Fibroblast of peridontal ligament (primary cell): ENCODE data around the gene C20orf141.
A peak's percentile ranks its signal among the peaks of the same experiment; 100 is the strongest.
"Not testable (repeated sequence)": the region's sequence is repeated elsewhere in the genome, so short reads cannot be mapped to it uniquely, and the experiment has no call there.

ENCODE experiments used
- DNase-seq: peaks from one replicate; pipeline ENCODE4 v3.0.0-alpha.2; 2010; ENCODE audit errors: extremely low read depth

Gene C20orf141

DNA sequence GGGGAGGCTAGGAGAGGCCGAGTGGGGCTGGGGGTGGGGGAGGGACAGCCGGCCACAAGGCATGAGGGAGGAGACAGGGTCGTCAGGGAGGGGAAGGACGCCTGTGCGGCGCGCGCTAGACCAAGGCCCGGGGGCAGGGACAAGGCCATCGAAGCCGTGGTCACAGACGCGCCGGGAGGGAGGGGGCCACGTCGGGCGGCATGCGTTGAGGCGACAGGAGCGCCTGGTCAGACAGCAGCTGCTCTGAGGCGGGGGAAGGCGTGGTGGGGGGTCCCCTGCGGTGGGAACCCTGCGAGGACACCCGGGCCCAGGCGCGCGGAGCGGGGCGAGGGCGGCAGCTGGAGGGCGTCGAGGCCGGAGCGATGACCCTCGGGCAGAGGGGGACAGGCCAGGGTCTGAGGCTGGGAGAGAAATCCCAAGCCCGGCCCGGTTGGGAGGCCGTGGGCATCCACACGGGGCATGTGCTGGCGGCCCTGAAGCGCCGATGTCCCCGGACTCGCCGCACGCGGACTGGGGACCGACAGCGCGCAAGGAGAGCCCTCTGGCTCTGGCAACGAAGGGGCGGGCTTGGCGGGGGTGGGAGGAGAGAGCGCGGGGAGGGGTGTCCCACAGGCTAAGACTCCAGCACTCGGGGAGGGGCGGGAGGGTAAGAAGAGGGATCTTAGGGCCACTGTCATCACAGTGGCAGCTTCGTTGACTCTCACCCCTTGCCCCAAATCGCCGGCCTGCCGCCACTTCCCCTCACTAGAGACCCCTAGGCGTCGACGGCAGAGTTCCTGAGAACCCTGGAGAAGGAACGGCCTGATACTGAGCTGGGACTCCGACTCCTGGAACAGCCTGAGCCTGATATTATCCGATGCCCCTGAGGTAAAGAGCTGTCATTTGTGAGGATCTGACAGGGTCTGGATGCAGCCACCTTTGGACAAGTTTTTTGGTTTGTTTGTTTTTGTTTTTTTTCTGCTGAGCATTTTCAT, 6.4 kb downstream of the C20orf141 start:
- no peak for DNase-seq

DNA sequence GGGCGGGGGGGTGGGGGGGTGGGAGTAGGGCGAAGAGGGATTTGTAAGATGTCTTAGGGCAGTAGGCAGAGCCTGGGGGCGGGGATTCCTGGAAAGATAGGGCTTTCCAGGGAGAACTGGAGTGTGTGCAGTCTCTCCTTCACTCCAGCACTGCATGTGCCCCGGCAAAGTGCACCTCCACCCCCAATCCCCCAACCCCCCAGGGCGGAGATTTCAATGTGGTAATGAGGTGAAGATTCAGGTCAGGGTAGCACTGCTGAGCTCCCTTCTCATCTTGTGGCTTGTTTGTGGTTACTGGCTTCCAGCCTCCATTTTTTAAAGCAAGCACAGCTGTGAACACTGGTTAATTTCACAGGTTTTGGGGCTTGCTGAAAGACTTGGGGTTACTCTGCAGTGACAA, 7.3 kb downstream of the C20orf141 start:
- peak; percentile 65 for DNase-seq

DNA sequence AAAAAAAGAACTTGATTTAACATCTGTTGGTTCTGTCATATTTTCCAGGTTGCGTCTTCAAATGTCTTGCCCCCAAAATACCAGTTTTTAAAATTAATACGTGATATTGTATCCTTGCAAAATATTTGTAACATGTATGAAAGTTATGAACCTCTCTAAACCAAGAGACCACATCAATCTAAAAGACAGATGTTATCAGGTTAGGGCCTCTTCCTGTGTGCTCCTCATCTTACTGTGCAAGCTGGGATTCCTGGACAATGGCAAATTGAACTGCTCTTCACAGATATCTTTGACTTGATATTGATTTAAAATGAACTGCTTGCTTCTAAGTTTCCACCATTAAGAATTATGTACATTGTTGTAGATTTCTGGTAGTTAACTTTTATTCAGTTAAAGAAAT, 11.0 kb downstream of the C20orf141 start:
- no peak for DNase-seq

DNA sequence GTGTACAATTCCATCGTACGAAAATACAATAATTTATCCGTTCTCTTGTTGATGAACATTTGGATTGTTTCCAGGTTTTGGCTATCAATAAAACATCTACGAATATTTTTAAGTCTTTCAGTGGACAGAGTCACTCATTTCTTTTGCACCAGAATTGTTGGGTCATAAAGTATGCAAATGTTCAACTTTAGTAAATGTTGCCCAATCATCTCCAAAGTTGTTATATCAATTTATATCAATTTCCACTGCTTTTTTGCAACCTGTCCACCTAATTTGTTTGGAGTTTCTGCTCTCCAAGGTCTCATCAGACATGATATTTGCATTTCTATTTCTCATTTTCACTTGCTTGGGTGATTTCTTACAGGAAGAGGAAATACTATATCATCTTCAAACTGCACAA, 11.9 kb downstream of the C20orf141 start:
- DNase-seq = no peak

DNA sequence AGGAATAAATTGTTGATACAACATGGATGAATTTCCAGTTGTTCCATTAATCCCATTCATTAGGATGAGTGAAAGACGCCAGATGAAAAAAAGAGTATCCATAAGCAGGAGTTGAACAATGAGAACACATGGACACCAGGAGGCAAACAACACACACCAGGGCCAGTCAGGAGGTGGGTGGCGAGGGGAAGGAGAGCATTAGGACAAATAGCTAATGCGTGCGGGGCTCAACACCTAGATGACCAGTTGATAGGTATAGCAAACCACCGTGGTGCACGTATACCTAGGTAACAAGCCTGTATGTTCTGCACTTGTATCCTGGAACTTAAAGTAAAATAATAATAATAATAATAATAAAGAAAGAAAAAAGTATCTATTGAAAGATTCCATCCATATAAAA, 14.6 kb downstream of the C20orf141 start:
- no peak for DNase-seq

- DNase-seq = not testable (repeated sequence)
These were observed 16.4 kb downstream of the C20orf141 start for GRCh38 chr20:2831206-2831605.

DNA sequence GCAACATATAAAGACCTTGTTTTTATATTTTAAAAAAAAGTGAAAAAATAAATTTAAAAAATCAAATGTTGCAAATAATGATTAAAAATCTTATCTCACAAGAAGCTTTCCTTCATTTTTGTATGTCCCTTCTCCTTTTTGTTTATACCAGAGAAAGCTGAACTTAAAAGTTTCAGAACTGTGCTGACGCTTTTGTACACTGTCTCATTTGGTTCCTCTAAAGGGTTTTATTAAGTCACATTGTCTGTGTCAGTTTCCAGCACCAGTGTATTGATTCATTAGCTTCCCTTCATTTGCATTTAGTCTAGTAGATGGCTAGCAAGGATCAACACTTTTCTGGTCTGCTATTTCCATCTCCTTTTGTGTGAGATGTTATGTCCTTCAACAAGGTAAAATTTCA, 19.0 kb downstream of the C20orf141 start:
- DNase-seq = no peak

DNA sequence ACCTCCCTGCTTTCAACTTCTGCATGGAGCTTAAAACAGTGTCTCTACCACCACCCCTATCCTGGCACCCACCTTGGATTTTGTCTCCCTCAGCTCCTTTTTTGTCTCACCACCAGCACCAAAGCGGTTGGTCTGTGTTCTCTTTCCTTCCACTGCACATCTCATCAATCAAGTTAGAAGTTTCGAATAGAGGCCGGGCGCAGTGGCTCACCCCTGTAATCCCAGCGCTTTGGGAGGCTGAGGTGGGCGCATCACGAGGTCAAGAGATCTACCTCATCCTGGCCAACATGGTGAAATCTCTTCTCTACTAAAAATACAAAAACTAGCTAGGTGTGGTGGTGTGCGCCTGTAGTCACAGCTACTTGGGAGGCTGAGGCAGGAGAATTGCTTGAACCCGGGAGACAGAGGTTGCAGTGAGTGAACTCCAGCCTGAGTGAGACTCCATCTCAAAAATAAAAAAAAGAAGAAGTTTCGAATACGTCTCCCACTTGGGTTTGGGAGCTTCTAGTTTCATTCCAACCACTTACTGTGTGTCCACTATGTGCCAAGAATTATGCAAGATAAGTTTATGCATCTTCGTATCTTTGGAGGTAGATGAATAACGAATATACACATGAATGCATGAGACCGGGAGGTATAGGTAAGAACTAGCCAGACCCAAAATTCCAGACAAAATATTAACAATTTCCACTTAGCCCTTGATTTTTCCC, 19.8 kb downstream of the C20orf141 start:
- no peak for DNase-seq

DNA sequence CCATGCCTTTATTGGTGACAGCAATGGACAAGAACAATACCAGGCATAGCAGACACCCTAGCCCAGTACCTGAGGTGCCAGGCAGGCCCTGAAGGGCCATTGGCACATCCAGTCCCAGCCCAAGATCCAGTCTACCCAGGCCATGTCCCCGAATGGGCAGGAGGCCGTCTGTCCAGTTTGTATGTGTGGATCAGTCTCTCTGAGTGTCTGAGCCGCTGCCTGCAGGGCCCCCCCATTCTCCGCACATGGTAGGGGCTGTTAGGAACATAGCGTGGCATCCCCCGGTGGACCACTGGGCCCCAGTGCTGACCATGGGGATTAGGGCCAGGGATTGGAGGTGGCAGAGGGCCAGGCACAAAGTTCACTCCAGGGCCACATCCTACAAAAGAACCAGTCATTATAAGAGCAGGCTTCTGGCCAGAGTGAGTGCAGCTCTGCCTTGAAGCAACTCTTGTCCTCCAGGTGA, 20.6 kb downstream of the C20orf141 start:
- DNase-seq = no peak

DNA sequence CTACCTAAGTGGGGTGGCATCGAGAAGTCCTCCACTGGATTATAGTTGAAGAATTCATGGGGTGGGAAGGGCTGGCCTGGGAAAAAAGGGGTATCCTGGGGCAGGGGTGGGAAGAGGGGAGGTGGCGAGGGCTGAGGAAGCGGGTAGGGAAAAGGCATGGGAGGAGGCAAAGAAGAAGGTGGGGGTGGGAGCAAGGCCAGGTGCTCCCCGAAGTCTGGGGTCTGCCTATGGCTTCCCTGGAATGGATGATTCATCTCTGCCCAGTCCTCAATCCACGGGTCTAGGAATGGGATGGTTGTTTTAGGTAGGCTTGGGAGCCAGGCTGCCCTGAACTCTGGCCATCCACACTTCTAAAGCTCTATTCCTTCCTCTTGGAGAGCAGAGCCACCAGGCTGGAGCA, 21.2 kb downstream of the C20orf141 start:
- DNase-seq = no peak

DNA sequence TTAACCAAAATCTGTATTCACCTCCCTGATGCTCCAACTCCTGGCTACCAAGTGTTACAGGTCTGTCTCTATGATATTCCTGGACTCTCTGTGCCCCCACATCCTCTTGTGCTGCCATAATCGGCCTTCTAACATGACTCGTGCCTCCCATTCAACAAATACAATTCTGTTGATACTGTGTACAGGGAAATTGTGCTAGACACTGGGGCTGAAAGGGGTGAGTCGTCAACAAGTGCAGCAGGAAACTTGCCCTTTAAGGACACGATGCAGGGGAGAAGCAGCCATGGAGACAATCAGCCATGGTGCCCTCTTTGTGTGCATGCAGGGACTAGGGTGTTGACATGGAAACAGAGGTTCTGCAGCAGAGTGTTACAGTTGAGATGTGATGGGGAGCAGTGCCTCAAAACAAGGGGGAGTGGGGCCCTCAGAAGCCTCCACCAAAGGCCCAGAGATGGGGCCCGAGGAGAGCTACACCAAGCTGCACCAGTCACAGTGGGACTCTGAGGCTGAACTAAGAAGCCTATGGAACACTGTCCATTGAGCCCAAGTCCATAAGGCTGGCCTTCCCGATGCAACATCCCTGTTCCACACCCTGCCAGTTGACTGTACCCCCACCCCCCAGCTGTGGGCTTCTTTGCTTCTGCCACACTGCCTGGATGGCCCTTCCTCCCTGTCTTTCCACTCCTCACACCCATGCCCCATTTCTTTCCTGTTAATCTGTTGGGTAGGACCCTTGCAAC, 22.6 kb downstream of the C20orf141 start:
- no peak for DNase-seq

DNA sequence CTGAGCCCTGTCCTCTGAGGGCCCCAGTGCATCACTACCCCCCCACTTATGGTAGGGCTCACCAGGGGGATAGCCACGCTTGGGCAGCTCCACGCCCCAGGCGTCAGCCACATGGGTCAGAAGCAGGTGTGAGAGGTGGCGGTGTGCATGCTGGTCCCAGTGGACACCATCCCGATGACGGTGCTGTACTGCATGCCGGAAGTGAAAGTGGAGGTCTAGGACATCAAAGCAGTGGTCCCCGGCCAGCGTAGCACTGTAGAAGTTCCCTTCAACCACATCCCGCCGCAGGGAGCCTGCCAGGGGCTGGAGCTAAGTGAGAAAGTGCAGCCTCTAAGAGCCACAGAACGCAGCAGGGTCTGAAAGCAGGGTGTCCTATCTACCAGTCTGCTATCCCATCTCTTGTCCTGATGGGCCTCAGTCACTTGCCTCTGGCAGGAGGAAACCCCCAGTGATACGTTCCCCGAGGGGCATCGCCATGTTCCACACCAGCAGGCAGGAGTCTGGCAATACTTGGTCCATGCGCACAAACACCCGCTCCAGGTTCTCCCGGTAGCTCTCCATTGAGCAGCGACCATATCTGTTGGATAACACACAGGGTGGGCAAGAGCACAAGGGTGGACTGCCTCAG, 23.5 kb downstream of the C20orf141 start:
- DNase-seq = no peak

DNA sequence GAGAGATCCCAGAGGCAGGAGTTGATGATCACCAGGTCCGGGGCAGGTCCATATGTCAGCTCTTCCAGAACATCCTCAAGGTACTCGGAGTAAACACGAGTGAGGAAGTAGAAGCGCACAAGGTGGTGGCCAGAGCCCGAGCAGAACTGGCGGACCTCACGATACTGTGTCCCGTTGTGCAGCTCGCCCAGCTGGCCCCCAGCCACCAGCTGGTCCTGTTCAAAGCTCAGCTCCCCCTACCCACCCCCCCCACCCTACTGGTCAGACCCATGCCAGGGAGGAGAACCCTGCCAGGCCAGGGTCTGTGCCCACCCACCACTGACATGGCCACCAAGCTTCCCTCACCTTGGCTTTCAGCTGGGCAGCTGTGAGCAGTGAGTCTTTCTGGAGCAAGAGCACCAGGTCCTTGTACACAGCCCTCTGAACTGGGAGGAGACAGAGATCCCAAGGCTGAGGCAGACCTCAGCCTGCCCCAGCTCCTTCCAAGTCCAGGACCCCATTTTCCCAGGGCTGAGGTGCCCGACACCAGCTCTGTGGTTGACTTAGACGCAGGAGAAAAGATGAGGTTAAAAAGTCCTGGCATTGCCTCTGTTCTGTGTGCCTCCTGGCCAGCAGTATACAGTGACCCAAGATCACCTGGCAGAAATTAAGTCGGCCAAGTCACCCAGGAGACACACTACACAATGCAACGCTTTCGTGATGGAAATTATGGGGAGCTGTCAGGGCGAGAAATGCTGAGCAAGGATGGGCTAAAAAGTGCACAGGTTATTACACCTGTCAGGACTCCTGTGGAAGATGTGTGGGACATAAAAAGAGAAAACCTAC, 24.3 kb downstream of the C20orf141 start:
- no peak for DNase-seq

GRCh38 chr20:2839732-2840137, 24.9 kb downstream of the C20orf141 start:
- DNase-seq = no peak

DNA sequence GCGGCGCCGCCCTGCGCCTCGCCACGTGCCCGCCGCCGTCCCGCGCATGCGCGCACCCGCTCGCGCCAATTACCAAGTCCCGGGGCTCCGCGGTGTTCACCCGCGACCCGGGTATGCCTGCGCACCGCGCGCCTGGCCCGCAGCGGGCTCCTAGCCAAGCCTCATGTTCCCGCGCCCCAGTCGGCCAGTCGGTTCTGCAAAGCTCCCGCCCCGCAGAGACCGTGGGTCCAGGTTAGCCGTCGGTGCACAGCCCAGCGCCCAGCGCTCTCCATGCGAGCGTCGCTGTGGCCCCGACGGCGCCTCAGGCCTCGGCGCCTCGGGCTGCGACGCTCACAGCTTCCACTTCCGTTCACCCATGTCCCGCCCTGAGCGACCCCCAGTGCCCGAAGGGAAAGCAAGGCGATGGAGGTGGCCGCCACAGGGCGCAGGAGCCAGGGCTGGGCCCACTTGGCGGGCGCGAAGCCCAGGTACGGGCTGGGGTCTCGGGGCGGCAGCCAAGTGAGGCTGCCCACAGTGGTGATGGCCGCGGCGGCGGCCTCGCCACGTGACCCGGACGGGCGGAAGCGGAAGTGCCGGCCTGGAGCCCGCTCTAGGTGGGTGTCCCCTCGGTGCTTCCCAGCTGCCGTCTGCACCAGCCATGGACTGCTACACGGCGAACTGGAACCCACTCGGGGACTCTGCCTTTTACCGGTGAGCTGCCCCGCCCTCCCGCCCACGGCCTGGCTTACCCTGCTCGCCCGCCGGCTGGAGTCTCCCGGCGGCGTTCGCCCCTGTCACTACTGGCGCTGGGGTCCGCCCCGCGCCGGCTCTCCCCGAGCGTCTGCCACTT, 25.6 kb downstream of the C20orf141 start, which contains the start of the genes PCED1A and VPS16:
Gene PCED1A (minus strand): TSS at position 518 of the 829 bp plus-strand sequence. CDS start 743 bp downstream, outside the sequence.
Gene VPS16 (plus strand): TSS at position 608 of the 829 bp plus-strand sequence. CDS start 30 bp downstream, at position 638.
- DNase-seq = peak; percentile 75

DNA sequence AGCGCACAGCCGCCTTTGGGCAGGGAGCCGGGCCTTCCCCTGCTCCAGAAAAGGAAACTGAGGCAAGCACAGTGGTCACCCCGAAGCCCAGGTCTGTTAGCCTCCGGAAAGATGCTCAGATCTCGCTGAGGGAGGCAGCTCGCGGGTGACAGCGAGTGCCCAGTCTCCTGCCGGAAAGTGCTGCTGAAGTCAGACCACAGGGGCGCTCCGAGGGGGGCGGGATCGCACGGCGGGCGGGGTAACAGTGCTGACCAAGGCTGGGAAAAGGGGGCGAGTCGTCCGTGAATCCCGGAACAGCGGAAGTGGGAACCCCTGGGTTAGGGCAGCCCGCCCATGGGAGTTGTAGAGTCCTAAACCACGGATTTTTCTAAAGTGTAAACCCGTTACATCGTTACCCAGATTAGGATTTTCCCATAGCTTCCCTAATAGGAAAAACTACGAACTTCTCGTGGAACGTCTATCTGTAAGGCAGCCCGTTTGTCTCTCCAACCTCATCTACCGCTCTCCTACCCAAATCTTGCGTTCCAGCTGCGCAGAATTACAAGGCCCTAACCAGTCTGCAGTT, 26.3 kb downstream of the C20orf141 start:
- peak; percentile 53 for DNase-seq

DNA sequence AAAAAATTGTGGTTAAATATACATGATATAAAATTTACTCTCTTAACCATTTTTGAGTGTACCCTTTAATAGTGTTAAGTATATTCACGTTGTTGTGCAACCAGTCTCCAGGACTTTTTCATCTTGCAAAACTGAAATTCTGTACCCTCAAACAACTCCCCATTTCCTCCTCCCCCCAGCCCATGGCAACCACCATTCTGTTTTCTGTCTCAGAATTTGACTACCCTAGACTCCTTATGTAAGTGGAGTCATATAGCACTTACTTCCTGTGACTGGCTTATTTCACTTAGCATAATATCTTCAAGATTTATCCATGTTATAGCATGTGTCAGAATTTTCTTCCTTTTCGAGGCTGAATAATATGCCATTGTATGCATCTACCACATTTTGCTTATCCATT, 30.8 kb downstream of the C20orf141 start:
- no peak for DNase-seq

GRCh38 chr20:2846698-2847097, 31.9 kb downstream of the C20orf141 start:
- no peak for DNase-seq

GRCh38 chr20:2847802-2848201, 33.0 kb downstream of the C20orf141 start:
- no peak for DNase-seq
